HL-60 (cell line): ENCODE measurements around the gene PCYT1A.

Experiments
- DNase-seq, 2 experiments: peaks; one replicate each; pipeline ENCODE4 v3.0.0-alpha.2; 2010 to 2020; ENCODE audit warnings: low read depth in 1 of 2, low spot score in 1 of 2
- H3K27ac ChIP-seq: fragments of 250-450 bp; sonication (Bioruptor Pico); replicated peaks from 2 replicates; pipeline ENCODE4 v1.5.1; 2020; ENCODE audit warnings: mild to moderate bottlenecking, moderate library complexity
- H3K27me3 ChIP-seq: fragments of 250-450 bp; sonication (Bioruptor Pico); 2 replicates; pipeline ENCODE4 v1.5.1; 2021; ENCODE audit warnings: mild to moderate bottlenecking, moderate library complexity; ENCODE audit not compliant: insufficient read depth, poor library complexity, severe bottlenecking
- H3K4me3 ChIP-seq: replicated peaks from 2 replicates; pipeline ENCODE4 v1.5.1; 2011; ENCODE audit warnings: mild to moderate bottlenecking, control low read depth, low read length; ENCODE audit not compliant: insufficient read depth
- GABPA ChIP-seq: IDR thresholded peaks from 2 replicates; pipeline ENCODE4 v1.6.1; 2012; ENCODE audit warnings: low read depth
- POLR2AphosphoS5 ChIP-seq: IDR thresholded peaks from 2 replicates; pipeline ENCODE4 v1.6.1; 2012; ENCODE audit warnings: low read depth
- SPI1 ChIP-seq: IDR thresholded peaks from 2 replicates; pipeline ENCODE4 v1.6.1; 2012; ENCODE audit warnings: low read depth, mild to moderate bottlenecking, borderline replicate concordance
- TF ChIP-seq, protein P1 (sequence below): IDR thresholded peaks from 2 replicates; pipeline ENCODE4 v1.6.1; 2012; ENCODE audit warnings: low read depth; ENCODE audit not compliant: insufficient replicate concordance
- TF ChIP-seq, protein P2 (sequence below): IDR thresholded peaks from one replicate; pipeline ENCODE4 v1.5.1; 2011; ENCODE audit warnings: low read length, control low read depth, inconsistent platforms; ENCODE audit not compliant: insufficient read depth

Gene PCYT1A

DNA sequence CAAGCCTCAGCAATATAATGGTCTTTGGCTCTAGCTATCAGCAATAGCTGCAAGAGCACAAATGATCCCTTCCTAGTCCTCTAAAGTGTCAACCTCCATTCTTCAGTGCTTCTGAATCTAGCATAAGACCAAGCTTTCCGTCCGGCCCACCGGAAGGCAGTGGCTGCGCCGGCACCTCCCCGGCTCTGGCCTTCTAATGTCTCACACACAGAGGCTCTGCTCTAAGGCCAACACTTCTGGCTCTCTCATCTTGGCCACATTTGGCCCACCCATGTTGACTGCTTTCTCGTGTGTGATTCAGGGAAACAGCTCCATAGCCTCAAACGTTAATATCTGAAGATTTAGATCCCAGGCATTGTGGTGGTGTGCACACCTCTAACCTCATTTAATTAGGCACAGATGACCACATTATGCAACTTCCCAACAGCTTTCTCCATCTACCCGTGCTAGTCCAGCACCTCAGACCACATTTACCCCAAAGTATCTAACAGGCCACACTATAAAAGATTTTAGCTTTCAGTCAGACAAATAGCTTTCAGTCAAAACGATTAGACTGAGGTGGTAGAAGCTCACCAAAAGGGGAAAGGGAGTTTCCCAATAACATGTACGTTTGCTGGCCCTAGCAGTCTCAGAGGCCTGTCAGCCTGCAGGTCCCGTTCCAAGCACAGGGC is 51.9 kb downstream of the PCYT1A start:
- Histone ChIP-seq H3K4me3 (no peak overlapping the region), H3K27ac (peak overlapping the region; percentile 7; the same call in 1 of the 2 replicates), H3K27me3 (no peaks in the 10 kb centered on the region)
- TF ChIP-seq, protein P1, sequence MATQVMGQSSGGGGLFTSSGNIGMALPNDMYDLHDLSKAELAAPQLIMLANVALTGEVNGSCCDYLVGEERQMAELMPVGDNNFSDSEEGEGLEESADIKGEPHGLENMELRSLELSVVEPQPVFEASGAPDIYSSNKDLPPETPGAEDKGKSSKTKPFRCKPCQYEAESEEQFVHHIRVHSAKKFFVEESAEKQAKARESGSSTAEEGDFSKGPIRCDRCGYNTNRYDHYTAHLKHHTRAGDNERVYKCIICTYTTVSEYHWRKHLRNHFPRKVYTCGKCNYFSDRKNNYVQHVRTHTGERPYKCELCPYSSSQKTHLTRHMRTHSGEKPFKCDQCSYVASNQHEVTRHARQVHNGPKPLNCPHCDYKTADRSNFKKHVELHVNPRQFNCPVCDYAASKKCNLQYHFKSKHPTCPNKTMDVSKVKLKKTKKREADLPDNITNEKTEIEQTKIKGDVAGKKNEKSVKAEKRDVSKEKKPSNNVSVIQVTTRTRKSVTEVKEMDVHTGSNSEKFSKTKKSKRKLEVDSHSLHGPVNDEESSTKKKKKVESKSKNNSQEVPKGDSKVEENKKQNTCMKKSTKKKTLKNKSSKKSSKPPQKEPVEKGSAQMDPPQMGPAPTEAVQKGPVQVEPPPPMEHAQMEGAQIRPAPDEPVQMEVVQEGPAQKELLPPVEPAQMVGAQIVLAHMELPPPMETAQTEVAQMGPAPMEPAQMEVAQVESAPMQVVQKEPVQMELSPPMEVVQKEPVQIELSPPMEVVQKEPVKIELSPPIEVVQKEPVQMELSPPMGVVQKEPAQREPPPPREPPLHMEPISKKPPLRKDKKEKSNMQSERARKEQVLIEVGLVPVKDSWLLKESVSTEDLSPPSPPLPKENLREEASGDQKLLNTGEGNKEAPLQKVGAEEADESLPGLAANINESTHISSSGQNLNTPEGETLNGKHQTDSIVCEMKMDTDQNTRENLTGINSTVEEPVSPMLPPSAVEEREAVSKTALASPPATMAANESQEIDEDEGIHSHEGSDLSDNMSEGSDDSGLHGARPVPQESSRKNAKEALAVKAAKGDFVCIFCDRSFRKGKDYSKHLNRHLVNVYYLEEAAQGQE: no peak
- TF ChIP-seq GABPA: no peak
- TF ChIP-seq, protein P2, sequence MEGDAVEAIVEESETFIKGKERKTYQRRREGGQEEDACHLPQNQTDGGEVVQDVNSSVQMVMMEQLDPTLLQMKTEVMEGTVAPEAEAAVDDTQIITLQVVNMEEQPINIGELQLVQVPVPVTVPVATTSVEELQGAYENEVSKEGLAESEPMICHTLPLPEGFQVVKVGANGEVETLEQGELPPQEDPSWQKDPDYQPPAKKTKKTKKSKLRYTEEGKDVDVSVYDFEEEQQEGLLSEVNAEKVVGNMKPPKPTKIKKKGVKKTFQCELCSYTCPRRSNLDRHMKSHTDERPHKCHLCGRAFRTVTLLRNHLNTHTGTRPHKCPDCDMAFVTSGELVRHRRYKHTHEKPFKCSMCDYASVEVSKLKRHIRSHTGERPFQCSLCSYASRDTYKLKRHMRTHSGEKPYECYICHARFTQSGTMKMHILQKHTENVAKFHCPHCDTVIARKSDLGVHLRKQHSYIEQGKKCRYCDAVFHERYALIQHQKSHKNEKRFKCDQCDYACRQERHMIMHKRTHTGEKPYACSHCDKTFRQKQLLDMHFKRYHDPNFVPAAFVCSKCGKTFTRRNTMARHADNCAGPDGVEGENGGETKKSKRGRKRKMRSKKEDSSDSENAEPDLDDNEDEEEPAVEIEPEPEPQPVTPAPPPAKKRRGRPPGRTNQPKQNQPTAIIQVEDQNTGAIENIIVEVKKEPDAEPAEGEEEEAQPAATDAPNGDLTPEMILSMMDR: no peak
- TF ChIP-seq SPI1: peak; percentile 8; the same call in 1 of the 2 replicates
- TF ChIP-seq POLR2AphosphoS5: peak; percentile 85
- peak; percentile 50 to 66 for DNase-seq

DNA sequence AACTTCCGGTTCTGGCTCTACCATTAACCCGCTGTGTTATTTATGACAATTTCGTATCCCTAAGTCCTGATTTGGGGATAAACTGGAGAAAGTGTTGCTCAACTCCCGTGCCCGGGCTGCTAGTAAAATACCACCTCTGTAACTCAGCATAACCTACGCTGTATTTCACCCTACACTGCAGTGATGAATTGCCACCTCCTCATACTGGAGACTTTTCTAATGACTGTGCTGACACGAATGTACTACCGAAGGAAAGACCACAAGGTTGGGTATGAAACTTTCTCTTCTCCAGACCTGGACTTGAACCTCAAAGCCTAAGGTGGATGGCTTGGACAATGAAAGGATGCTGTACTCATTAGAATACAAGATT is 54.7 kb downstream of the PCYT1A start:
- H3K27ac ChIP-seq: no peak overlapping the region
- no peaks in the 10 kb centered on the region for H3K27me3 ChIP-seq

DNA sequence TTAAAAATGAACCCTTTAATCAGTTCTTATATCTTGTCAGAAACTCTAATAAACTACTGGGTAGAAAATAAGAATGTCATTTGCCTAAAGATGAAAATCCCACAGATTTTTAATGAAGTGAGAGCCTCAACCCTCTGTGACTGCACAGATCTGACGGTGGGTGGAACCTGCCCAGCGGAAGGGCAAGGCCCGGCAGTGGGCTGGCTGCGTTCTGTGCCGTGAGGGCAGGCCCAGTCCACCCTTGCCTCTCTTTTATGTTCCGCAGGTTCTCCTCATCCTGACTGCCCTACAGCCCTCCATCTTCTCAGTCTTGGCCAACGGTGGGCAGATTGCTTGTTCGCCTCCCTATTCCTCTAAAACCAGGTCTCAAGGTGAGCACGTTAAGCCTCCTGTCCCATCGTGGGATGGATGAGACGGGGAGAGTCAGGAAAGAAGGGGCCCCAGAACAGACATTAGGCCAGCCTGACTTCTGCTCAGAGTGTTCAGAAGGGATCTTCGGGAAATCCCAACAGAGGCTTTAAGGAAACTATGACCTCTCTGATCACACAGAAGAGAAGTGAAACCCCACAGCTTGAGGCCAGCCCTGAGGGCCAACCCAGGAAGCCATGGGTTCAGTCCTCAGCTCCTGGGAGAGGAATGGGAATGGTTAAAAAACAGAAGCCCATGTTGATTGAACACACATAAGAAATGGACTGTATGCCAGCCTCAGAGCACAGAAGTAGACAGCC is 55.2 kb downstream of the PCYT1A start:
- no peak for DNase-seq
- H3K27me3 ChIP-seq: no peaks in the 10 kb centered on the region
- no peak overlapping the region for H3K27ac ChIP-seq
- H3K4me3 ChIP-seq: no peak overlapping the region
- no peak for TF ChIP-seq SPI1
- no peak for TF ChIP-seq POLR2AphosphoS5
- TF ChIP-seq, protein P1: no peak
- TF ChIP-seq, protein P2: no peak
- TF ChIP-seq GABPA: no peak

More for the DNA sequence above, 54.7 kb downstream of the PCYT1A start:
- DNase-seq: no peak
- no peak overlapping the region for H3K4me3 ChIP-seq
- TF ChIP-seq, protein P2: no peak
- TF ChIP-seq SPI1 (no peak), POLR2AphosphoS5 (no peak), GABPA (no peak)
- TF ChIP-seq, protein P1: no peak
